ENCODE results near the gene DSPP.

DNA sequence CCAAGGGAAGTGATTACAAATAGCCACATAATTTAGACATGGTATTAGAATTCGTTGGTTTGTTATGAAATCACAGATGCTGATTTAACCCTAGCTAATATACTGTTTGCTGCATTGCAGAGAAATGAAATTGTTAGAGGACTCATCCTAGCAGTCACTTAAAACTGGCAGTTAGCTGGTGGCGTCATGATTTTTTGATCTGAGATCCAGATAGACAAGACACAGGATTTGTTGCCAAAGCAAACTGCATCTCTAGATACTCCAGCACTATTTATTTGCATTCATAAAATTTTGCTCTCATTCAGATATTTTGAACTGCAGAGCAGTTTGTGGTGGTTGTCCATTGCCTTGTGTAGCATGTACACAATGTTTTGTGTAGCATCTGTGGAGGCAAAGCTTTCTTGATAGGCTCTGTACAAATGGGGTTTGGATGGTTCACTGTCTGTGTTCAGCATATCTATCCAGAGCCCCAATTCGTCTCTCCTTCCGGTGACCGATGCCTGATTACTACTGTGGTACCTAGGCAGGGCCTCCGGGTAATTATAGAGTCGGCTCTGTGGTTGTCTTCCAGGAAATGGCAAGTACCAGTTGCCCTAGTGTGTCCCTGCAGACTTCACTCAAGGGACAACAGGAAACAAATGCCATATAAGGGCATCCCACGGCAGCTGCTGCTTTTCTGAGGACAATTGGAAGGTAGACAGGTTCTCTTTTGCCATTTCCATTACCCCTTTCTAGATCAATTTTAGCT lies 49.1 kb upstream of the DSPP start:
- TF ChIP-seq EZH2phosphoT487 (IDR thresholded peaks at IDR 0.05; ENCODE audit: insufficient read depth, low read depth), result no peak
- TF ChIP-seq EZH2 (IDR thresholded peaks at IDR 0.05; ENCODE audit: insufficient read depth, poor library complexity, severe bottlenecking), result no peak
